Parathyroid adenoma (tissue), 2 donors: ENCODE measurements around the gene AZIN2.

ENCODE experiments used
- H2AFZ ChIP-seq: fragments of 300-600 bp; sonication (generic); one replicate; pipeline ENCODE4 v1.7.0; 2017; ENCODE audit warnings: antibody characterized with exemption, mild to moderate bottlenecking
- H3K27ac ChIP-seq: fragments of 300-600 bp; sonication (generic); one replicate; pipeline ENCODE4 v1.7.0; 2017
- H3K27me3 ChIP-seq: fragments of 300-600 bp; sonication (generic); one replicate; pipeline ENCODE4 v1.7.0; 2017; ENCODE audit warnings: low read length; ENCODE audit not compliant: control insufficient read depth, insufficient read depth
- H3K36me3 ChIP-seq: fragments of 300-600 bp; sonication (generic); one replicate; pipeline ENCODE4 v1.7.0; 2017; ENCODE audit warnings: low read length; ENCODE audit not compliant: control insufficient read depth, insufficient read depth
- H3K4me1 ChIP-seq: fragments of 300-600 bp; sonication (generic); one replicate; pipeline ENCODE4 v1.7.0; 2017; ENCODE audit warnings: control low read depth
- H3K4me2 ChIP-seq: fragments of 300-600 bp; sonication (generic); one replicate; pipeline ENCODE4 v1.7.0; 2017; ENCODE audit warnings: low read length
- H3K4me3 ChIP-seq: fragments of 300-600 bp; sonication (generic); one replicate; pipeline ENCODE4 v1.7.0; 2017; ENCODE audit warnings: low read depth, low read length
- H3K79me2 ChIP-seq: fragments of 300-600 bp; sonication (generic); one replicate; pipeline ENCODE4 v1.7.0; 2017; ENCODE audit warnings: control low read depth
- H3K9ac ChIP-seq: fragments of 300-600 bp; sonication (generic); one replicate; pipeline ENCODE4 v1.7.0; 2017; ENCODE audit warnings: mild to moderate bottlenecking
- H3K9me3 ChIP-seq: fragments of 300-600 bp; sonication (generic); one replicate; pipeline ENCODE4 v1.7.0; 2017; ENCODE audit warnings: low read length; ENCODE audit not compliant: control insufficient read depth
- CTCF ChIP-seq: fragments of 300-600 bp; sonication (generic); IDR thresholded peaks from one replicate; pipeline ENCODE4 v1.7.0; 2017; ENCODE audit warnings: antibody characterized with exemption, mild to moderate bottlenecking
- donor health status: primary hyperparathyroidism.

Gene AZIN2

DNA sequence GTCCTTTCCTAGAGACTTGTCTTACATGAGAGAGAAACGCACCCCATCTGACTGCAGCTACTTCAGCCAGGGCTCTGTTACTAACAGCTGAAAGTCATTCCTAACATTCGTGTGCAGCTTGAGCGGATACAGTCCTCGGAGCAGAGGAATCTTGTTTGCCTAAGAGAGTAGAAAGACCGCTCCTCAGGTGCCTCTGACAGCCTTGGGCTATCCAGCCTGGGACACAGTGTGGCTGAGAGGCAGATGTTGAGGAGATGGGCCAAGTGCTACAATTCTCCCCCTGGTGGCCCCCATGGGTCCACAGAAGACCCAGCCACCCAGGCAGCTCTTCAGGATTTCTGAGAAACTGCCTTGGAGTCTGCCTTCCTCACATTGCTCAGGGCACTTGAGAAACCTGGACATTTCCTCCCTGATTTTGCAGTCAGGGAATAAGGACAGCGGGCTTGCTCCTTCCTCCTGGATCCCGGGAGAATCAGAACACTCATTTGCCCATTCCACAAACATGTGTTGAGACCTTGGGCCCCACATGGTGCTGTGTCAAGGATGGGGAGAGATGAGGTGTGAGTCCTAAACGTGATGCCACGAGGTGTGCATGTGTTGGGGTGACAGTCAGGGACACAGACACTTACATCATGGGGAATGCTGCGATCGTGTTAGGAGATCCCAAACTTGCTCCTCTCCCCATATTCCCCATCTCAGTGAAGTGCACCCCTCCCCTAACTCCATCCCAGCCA, 87.8 kb downstream of the AZIN2 start:
- Histone ChIP-seq H3K27ac (no peak overlapping the region), H3K9ac (no peak overlapping the region)
- TF ChIP-seq CTCF, result no peak

DNA sequence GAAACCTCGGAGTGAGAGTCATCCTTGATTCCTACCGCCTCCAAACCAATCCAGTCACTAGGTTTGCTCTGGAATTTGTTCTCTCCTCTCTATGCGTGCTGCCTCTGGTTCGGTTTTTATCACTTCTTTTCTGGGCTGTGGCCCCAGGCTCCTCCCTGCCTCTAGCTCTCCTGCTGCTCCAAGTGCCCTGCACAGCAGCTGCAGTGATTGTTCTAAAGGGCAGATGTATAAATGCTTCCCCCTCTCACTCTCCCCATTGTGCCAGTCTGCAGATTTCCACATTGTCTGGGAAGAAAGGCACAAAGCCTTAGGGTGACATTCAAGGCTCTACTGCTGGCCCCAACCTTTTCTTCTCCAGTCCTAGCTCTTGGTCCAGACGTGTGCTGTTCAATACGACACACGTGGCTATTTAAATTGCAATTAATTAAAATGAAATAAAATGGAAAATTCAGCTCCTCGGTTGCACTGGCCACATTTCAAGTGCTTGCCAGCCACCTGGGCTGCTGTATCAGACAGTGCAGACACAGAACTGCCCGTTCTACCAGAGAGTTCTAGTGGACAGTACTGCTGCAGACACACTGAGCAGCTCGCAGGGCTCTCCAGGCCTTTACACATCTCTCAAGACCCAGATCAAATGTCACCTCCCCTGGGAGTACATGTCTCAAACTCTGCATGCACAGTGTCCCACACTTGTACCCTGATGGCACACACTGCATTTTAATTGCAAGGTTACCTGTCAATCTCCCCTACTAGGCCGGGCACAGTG, 88.5 kb downstream of the AZIN2 start:
- Histone ChIP-seq H3K79me2 (peaks cover 2% of the 10 kb centered on the region), H3K9me3 (no peaks in the 10 kb centered on the region), H3K4me3 (no peak overlapping the region), H3K36me3 (no peaks in the 10 kb centered on the region), H3K4me1 (no peaks in the 10 kb centered on the region), H3K9ac (no peak overlapping the region), H3K27me3 (no peaks in the 10 kb centered on the region), H2AFZ (no peak overlapping the region), H3K27ac (no peak overlapping the region), H3K4me2 (no peak overlapping the region)
- no peak for TF ChIP-seq CTCF

More for the DNA sequence above, 87.8 kb downstream of the AZIN2 start:
- no peak overlapping the region for H3K4me3 ChIP-seq
- H3K9me3 ChIP-seq, result no peaks in the 10 kb centered on the region
- H2AFZ ChIP-seq, result no peak overlapping the region
- H3K4me1 ChIP-seq, result no peaks in the 10 kb centered on the region
- H3K27me3 ChIP-seq, result no peaks in the 10 kb centered on the region
- no peaks in the 10 kb centered on the region for H3K36me3 ChIP-seq
- H3K4me2 ChIP-seq, result no peak overlapping the region
- no peaks in the 10 kb centered on the region for H3K79me2 ChIP-seq
